HG02759 (cell line): Measurements from ENCODE around the gene ENTPD6.

Experiments
- ATAC-seq: cut with Tn5 transposase; IDR thresholded peaks from one replicate; pipeline ENCODE4 v1.9.1; 2021; ENCODE audit warnings: mild to moderate bottlenecking, moderate library complexity; ENCODE audit not compliant: unreplicated experiment

Gene ENTPD6

DNA sequence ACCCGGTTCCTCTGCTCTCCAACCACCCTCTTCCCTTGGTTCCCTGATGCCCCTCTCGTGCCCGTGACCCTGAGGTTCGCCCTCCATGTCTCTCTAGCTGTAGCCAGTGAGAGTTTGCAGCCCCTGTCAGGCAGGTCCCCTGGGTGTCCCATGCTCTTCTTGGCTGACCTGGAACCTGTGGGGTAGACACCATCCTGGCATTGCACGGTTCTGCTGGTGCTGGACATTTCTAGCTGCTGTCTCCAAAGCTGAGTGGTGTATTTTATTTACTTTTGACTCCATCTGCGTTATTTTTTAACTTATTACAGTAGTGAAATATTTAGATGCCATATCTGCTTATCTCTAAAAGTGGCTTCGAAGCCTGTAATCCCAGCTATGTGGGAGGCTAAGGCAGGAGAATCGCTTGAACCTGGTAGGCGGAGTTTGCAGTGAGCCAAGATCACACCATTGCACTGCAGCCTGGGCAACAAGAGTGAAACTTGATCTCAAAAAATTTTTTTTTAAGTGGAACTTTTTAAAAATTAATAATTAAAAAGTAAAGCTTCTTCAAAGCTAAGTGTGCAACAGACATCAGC is 12.5 kb downstream of the ENTPD6 start:
- no peak for ATAC-seq

DNA sequence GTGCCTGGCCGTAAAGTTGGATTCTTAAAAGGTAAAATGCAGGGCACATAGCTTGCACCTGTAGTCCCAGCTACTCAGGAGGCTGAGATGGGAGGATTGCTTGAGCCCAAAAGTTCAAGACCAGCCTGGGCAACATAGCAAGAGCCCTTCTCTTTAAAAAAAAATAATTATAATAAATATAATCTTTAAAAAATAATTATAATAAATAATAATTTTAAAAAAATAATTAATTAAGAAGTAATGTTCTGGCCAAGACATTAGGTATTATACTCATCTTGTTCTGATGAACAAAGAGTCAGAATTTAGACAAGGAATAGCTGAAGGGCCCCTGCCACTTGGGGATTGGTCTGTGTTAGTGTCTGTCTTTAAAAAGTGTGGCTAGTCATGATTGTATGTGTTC is 13.9 kb downstream of the ENTPD6 start:
- no peak for ATAC-seq

DNA sequence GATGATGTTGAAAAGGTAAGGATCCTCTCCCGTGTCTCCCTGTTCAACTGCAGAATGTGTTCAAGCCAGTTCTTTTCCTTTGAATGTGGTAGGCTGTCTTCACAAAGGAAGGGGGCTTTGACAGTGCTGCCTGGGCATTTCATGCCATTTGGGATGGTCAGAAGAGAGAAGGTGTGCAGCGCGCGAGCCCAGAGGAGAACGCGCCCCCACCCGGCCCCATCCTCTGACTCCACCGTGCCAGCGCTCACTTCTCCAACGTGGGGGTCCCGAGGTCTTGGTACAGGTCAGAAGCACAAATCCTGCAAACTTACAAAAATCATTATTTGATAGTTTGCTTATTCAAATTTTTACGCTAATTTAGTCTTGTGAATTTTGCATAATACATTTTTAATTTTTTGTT is 14.4 kb downstream of the ENTPD6 start:
- ATAC-seq = no peak

DNA sequence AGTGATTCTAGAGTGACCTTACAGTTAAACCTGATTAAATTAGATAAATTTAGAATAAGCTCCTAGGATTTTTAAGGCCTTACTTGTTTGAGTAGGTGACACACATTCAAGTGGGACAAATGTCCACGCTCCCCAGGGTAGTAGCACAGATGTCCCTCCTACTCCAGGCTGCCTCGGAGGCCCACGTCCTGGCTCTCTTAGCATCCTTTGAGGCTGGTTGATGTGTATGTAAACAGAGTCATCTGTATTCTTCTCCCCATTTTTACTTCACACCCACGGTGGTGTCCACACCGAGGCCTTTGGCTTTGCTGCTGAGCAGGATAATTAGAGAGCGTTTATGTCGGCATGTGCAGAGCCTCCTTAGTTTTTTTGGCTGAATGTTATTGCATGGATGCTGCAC is 15.8 kb downstream of the ENTPD6 start:
- ATAC-seq = no peak

DNA sequence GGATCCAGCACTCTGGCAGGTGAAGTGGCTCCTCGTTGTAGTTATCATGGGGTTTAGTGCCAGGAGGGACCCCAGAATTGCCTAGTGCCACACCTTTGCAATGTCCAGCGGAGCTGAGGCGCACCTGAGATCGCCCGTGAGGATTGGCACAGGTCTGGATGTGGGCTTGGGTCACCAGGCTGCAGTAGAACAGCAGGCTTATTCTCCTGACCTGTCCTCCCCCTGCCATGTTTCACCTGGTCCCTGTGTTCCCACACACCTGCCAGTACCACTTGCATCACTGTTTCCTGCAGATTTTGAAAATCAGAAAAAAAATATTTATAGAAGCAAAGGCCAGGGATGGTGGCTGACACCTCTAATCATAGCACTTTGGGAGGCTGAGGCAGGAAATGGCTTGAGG is 16.7 kb downstream of the ENTPD6 start:
- no peak for ATAC-seq

DNA sequence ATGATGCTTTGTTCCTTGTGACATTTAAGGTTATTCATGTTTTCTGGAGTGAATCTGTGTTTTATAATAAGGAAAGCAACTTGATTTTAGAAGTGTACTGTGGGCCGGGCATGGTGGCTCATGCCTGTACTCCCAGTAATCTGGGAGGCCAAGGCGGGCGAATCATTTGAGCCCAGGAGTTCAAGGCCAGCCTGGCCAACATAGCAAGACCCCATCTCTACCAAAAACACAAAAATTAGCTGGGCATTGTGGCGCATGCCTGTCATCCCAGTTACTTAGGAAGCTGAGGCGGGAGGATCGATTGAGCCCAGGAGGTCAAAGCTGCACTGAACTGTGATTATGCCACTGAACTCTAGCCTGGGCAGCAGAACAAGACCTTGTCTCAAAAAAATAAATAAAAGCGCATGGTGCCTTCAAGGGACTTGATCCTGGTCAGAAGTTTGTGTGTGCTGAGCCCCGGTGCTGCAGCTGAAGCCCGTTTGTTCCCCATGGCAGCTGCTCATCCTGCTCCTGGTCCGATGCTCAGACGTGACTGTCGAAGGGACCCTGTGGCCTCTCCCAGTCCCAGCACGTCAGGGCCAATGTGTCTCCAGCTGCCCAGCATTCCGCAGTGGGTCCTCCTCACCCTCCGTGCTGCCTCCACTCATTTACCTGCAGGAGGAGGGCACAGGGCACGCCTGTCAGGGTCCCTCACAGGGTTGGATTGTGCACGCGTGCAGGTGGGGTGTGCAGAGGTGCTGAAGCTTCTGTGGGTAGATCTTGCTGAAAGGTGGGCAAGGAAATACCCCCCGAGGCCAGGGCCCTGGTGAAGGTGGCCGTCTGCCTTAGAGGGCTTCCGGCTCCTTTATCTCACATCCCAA is 18.3 kb downstream of the ENTPD6 start:
- ATAC-seq = no peak

DNA sequence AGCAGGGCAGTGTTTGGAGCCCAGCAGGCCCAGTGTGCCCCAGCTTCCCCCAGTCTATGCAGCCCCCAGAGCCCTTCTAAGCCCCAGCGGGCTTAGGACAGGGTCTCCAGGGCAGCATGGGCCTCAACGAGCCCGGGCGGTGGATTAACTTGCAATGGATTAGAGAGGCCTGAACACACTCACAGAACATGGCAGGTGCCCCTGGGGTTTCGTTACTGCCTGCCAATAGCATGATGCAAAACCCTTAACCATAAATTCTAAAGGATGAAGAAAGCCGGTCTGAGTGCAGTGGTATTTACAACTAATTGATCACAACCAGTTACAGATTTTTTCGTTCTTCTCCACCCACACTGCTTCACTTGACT is 18.9 kb downstream of the ENTPD6 start:
- ATAC-seq = no peak

DNA sequence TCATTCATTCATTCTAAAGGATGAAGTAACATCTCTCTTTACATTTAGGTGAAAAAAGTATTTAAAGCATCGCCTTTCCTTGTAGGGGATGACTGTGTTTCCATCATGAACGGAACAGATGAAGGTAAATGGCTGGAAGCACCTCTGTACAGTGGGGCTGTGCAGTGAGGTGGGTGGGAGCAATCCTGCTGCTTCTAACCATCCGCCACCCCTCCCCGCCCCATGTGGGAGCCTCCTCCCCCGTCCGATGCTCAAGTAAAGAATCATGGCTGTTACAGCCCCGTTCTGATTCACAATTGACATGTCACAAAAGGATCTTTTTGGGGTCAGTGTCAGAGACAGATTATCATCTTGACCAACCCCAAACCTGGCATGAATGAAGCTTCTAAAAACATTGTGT is 19.3 kb downstream of the ENTPD6 start:
- ATAC-seq = no peak

DNA sequence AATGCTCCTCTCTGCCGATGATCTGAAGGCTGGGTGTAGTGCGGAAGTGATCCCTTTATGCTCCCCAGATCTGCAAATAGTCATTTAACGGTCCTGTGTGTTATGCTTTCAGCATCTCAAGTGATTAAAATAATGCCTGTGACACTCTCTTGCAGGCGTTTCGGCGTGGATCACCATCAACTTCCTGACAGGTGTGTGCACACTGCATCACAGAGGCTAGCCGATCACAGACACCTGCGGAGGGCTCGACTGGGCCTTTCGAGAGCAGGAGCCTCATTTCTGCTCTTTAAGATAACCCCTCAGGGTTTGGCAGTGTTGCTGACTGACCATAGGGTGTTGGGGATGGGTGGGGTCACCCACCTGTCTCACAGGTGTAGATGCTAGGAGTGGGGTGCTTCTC is 20.0 kb downstream of the ENTPD6 start:
- no peak for ATAC-seq

DNA sequence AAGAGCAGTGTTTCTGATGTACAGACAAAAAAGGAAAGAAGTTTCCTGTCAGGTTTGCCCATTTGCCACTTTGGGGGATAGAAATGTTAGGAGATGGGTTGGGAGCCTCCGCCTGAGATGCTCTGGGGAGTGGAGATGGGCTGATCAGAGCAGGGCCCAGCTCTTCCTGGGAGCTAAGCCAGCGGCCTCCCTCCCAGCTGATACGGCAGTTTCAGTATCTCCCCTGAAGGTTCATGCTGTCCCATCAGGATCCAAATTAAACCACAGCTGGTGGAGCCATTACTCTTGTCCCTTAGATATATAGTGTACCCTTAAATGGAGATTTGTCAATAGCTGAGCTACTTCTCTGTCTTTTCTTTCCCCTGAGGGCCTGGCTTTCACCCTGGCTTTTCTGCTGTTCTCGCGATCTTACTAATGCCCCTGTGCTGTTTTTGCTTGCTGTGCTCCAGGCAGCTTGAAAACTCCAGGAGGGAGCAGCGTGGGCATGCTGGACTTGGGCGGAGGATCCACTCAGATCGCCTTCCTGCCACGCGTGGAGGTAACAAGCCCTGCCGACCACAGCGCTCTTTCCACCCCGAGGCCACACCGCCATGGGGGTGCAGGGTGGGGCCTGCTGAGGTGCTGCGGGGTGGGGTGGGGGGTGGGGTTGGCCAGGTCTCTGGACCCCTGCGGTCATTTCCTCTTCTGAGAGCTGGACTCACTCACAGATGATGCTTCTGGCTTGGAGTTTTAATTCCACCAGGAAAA is 20.9 kb downstream of the ENTPD6 start:
- no peak for ATAC-seq

DNA sequence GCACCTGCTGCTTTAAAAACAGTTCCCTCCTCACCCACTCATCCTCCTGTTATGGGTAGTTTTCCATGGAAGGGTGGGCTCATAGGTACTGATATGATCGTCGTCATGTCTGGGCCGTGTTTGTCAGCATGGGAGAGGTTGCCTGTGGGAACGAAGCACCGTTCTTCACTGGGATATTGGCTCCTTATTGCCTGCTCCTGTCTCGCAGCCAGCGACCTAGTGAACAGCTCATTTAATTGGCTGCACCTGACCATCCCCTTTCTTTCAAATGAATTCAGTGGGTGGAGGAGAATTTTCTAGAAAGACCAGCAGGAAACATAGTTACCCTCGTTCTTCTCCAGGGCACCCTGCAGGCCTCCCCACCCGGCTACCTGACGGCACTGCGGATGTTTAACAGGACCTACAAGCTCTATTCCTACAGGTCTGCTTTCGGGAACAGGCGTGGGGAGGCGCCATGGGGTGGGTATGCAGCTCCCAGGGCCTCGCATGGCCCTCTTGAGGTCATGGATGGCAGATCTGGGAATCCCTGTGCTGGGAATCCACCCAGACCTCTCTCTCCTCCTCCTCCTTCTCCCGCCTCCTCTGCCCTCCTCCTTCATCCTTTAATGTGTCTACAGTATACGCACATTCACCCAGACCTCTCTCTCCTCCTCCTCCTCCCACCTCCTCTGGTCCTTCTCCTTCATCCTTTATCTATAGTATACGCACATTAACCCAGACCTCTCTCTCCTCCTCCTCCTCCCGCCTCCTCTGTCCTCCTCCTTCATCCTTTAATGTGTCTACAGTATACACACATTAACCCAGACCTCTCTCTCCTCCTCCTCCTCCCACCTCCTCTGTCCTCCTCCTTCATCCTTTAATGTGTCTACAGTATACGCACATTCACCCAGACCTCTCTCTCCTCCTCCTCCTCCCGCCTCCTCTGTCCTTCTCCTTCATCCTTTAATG is 21.9 kb downstream of the ENTPD6 start:
- ATAC-seq = no peak

DNA sequence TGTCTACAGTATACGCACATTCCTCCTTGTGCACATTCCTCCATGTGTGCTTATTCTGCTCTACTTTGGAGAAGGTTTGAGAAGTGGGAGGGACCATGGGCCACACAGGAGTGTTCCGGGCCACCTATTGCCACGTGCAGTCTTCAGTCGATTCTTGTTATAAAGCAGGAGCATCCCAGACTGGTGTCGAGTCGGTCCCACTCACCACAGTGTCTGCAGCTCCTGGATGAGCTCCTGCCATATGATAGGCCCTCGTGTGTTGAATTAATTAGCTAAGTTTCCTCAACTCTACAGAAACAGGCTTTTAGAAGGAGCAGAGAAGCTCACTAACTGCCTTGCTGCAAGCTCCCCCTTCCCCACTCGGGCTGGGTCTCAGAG is 22.6 kb downstream of the ENTPD6 start:
- no peak for ATAC-seq

DNA sequence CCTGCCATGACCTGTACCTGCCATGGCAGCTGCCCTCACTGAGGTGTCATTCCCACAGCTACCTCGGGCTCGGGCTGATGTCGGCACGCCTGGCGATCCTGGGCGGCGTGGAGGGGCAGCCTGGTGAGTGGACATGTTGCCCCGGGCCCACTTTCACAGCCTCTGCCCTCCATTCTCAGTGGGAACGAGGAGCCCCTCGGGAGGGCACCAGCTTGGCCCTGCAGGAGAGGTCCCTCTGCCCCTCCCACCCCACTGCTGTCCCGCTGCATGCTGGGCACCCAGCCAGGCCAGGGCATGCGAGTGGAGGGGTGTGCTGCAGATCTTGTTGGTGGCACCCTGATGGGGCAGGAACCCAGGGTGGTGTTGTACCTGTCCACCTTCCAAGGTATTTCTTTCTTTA is 23.0 kb downstream of the ENTPD6 start:
- no peak for ATAC-seq

DNA sequence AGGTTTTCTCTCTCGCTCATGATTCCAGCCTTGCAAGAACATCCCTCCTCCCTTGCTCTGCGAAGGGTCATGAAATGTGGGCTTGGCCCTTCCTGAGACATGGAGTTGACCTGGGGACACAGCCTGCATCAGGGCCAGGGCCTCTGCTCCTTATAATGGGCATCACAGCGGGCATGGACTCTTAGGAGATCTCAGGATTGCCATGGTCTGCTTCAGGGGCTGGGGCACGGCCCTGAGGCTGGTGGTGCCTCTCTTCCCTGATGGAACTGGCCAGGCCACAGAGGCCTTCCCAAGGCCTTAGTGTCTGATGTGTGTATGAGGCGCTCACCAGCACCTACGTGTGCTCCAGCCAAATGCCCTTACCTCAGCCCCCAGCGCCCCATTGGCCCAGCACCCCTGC is 23.9 kb downstream of the ENTPD6 start:
- ATAC-seq = no peak

DNA sequence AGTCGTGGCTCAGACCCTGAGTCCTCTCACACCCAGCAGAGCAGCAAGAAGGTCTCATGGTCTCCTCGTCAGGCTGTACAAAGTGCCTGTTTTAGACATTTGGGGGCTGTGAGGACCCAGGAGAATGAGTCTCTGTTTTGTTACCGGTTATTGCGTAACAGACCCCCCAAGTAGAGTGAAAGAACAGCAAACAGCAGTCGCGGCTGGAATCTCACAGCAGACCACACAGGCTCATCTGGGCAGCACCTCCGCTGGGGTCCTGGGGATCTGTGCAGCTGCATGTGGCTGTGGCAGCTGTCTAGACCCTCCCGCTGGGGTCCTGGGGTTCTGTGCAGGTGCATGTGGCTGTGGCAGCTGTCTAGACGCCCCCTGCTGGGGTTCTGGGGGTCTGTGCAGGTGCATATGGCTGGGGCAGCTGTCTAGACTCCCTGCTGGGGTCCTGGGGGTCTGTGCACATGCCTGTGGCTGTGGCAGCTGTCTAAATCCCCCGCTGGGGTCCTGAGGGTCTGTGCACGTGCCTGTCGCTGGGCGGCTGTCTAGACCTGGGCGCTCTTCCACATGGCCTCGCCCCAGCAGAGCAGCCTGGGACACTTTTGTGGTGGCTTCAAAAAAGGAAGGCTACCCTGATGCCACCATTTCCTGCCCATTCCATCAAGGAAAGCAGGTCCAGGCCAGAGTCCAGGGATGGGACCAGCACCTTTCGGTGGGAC is 24.7 kb downstream of the ENTPD6 start:
- no peak for ATAC-seq

DNA sequence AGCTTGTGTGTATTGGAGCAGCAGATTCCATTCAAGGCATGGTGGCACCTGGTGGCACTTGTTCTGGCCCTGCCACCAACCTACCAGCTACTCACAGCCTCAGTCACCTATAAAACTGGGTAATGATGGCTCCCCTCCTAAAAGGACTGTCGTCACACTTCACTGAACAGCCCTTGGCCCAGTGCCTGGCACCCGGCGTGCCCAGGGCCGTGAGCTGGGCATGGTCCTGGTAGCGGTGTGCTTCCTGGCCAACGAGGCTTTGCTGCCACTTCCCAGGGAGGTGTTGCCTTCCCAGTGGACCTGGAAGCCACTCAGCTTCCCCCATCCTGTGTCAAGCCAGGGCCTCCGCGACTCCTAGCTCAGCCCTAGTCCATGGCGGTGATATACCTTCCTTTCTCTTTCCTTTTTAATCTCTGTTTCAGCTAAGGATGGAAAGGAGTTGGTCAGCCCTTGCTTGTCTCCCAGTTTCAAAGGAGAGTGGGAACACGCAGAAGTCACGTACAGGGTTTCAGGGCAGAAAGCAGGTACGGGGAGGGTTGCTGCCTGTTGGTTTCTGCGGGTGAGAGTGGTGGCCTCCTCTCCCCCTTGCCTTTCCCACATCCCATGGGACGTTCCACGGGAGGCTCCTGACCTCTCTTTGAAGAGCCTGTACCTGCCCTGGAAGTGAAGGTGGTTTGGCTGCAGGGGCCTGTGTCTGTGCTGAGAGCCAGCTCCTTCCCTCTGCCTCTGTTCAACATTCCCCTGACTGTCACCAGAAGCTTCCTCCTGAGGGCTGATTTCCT is 25.5 kb downstream of the ENTPD6 start:
- ATAC-seq = no peak

DNA sequence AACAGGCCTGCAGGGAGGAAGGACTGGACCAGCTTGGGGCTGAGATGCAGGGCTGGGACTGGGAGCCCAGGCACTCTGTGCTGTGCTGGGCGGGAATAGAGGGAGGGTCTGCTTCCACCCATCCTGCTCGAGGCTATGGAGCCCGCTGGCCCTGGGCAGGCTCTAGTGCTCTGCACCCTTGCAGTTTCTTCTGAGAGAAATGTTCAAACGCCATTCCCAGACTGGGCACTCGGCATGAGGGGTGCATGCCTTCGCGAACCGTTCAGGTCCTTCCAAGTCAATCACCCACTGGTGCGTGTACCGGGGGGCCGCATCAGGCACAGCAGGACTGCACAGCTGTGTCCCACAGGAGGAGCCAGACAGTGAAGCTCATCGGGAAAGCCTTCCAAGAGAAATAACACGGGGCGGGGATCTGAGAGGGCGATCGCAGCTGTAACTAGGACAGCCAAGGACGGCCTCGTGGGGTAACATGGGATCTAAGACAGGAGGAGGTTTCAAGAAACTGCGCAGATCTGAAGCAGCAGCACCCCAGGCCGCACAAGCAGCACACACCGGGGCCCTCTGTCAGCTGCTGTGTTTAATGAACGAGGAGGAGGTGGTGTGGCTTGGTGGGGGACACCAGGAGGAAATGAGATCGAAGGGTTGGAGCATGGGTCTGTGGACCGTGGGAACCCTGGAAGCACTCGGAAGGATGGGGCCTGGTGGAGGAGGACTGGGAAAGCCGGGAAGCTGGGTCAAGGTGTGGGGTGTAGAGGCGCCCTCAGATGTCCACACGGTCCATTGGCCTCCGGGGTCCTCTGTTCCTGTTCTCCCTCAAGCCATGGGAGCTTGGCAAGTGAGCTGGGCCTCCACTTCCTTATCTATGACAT is 26.3 kb downstream of the ENTPD6 start:
- ATAC-seq = no peak

DNA sequence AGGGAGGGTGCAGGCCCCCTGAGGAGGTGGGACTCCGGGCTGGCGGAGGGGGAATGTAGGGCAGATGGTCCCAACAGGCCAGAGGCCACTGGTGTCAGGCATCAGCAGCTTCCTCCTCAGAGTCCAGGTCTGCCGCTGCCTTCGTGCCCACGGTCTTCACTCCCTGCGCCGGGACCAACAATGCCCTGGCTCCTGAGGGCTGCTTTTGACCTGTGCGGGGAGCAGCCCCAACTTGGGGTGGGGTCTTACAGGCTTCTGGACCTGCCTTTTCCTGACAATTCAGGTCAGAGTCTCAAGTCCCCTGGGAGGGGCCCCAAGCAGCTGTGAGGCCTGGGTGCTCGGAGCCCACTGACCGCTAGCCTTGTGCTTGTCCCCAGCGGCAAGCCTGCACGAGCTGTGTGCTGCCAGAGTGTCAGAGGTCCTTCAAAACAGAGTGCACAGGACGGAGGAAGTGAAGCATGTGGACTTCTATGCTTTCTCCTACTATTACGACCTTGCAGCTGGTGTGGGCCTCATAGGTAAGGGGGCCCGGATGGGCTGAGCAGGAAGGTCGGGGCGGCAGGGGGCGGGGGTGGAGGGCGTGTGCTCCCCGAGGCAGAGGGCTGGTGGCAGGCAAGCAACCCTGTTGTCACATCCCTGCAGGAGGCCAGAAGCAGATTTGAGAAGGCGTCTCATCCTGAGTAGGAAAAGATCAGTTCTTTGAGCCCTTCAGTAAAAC is 27.1 kb downstream of the ENTPD6 start:
- ATAC-seq = no peak
